ENCODE measurements around the gene BDKRB1.
"Not testable (repeated sequence)": the region's sequence is repeated elsewhere in the genome, so short reads cannot be mapped to it uniquely, and the experiment has no call there.

The BDKRB1 gene

GRCh38 chr14:96243785-96244184, 12.2 kb upstream of the BDKRB1 start:
- H3K18ac ChIP-seq (ENCODE audit: low read length): no peak overlapping the region
- no peak overlapping the region for H3K4me3 ChIP-seq (ENCODE audit: low read length in 2 of 2)
- no peak overlapping the region for H3K27ac ChIP-seq (replicated peaks; ENCODE audit: low read length)
- H2BK12ac ChIP-seq (ENCODE audit: low read length): no peak overlapping the region
- DNase-seq (ENCODE audit: low spot score): no peak
- H3K14ac ChIP-seq (ENCODE audit: low read length): no peak overlapping the region
- H3K23ac ChIP-seq (ENCODE audit: low read depth, low read length, poor library complexity): no peak overlapping the region
- H3K27me3 ChIP-seq (ENCODE audit: control insufficient read depth in 3 of 3, insufficient read depth in 3 of 3, low read depth in 1 of 3, low read length in 3 of 3): no peaks in the 10 kb centered on the region
- H2AFZ ChIP-seq (ENCODE audit: low read length): no peak overlapping the region
- no peak overlapping the region for H4K8ac ChIP-seq (ENCODE audit: low read depth, low read length)
- no peaks in the 10 kb centered on the region for H3K79me1 ChIP-seq (ENCODE audit: low read depth, low read length)
- H3K36me3 ChIP-seq (replicated peaks in 1 of 2; ENCODE audit: control insufficient read depth in 2 of 2, insufficient read depth in 2 of 2, low read length in 2 of 2): no peaks in the 10 kb centered on the region
- no peak overlapping the region for H2BK15ac ChIP-seq (ENCODE audit: low read length)
- WGBS, 2 donors (ENCODE audit: extremely low coverage in 2 of 2, insufficient read length in 2 of 2, insufficient replicate concordance in 1 of 2): no CpG with 5 or more reads among the region's 5 CpGs
- H3K4me2 ChIP-seq (ENCODE audit: insufficient read depth, low read length, poor library complexity, severe bottlenecking): no peak overlapping the region
- H2BK5ac ChIP-seq (ENCODE audit: low read length): no peak overlapping the region
- no peak overlapping the region for H3K4ac ChIP-seq (ENCODE audit: low read length)
- no peak overlapping the region for H2BK120ac ChIP-seq (ENCODE audit: low read depth, low read length)
- no peak overlapping the region for H4K91ac ChIP-seq (ENCODE audit: low read depth, low read length, poor library complexity)
- H3K9me3 ChIP-seq (replicated peaks in 1 of 2; ENCODE audit: control insufficient read depth in 2 of 2, insufficient read depth in 1 of 2, low read depth in 1 of 2, low read length in 2 of 2): no peaks in the 10 kb centered on the region
- H3K4me1 ChIP-seq (ENCODE audit: control insufficient read depth in 2 of 2, insufficient read depth in 1 of 2, low read depth in 1 of 2, low read length in 2 of 2): peaks cover 0 to 4% of the 10 kb centered on the region in 2 donors
- no peak overlapping the region for H2AK5ac ChIP-seq (ENCODE audit: low read depth, low read length)
- no peak overlapping the region for H3K9ac ChIP-seq (ENCODE audit: low read depth, low read length, poor library complexity)

DNA sequence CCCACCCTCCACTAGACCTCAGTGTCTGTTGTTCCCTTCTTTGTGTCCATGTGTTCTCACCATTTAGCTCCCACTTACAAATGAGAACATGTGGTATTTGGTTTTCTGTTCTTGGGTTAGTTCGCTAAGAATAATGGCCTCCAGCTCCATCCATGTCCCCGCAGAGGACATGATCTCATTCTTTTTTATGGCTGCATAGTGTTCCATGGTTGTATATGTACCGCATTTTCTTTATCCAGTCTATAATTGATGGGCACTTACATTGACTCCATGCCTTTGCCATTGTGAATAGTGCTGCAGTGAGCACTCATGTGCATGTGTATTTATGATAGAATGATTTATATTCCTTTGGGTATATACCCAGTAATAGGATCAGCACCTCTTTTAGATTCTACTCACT, 10.9 kb upstream of the BDKRB1 start:
- H3K4ac ChIP-seq (ENCODE audit: low read length); H4K8ac ChIP-seq (ENCODE audit: low read depth, low read length); H3K27me3 ChIP-seq (ENCODE audit: control insufficient read depth in 3 of 3, insufficient read depth in 3 of 3, low read depth in 1 of 3, low read length in 3 of 3); H4K91ac ChIP-seq (ENCODE audit: low read depth, low read length, poor library complexity); H2BK15ac ChIP-seq (ENCODE audit: low read length); H3K23ac ChIP-seq (ENCODE audit: low read depth, low read length, poor library complexity); H3K9ac ChIP-seq (ENCODE audit: low read depth, low read length, poor library complexity); H2BK120ac ChIP-seq (ENCODE audit: low read depth, low read length); H3K14ac ChIP-seq (ENCODE audit: low read length); H3K27ac ChIP-seq (replicated peaks; ENCODE audit: low read length); H3K18ac ChIP-seq (ENCODE audit: low read length); H3K4me1 ChIP-seq (ENCODE audit: control insufficient read depth in 2 of 2, insufficient read depth in 1 of 2, low read depth in 1 of 2, low read length in 2 of 2); H2AFZ ChIP-seq (ENCODE audit: low read length); H2BK5ac ChIP-seq (ENCODE audit: low read length); DNase-seq (ENCODE audit: low spot score); H3K36me3 ChIP-seq (replicated peaks in 1 of 2; ENCODE audit: control insufficient read depth in 2 of 2, insufficient read depth in 2 of 2, low read length in 2 of 2); H3K9me3 ChIP-seq (replicated peaks in 1 of 2; ENCODE audit: control insufficient read depth in 2 of 2, insufficient read depth in 1 of 2, low read depth in 1 of 2, low read length in 2 of 2); H3K79me1 ChIP-seq (ENCODE audit: low read depth, low read length); H2BK12ac ChIP-seq (ENCODE audit: low read length); H2AK5ac ChIP-seq (ENCODE audit: low read depth, low read length); H3K4me2 ChIP-seq (ENCODE audit: insufficient read depth, low read length, poor library complexity, severe bottlenecking); H3K4me3 ChIP-seq (ENCODE audit: low read length in 2 of 2): not testable (repeated sequence)
- WGBS, 2 donors (ENCODE audit: extremely low coverage in 2 of 2, insufficient read length in 2 of 2, insufficient replicate concordance in 1 of 2): no CpG with 5 or more reads among the region's 3 CpGs

DNA sequence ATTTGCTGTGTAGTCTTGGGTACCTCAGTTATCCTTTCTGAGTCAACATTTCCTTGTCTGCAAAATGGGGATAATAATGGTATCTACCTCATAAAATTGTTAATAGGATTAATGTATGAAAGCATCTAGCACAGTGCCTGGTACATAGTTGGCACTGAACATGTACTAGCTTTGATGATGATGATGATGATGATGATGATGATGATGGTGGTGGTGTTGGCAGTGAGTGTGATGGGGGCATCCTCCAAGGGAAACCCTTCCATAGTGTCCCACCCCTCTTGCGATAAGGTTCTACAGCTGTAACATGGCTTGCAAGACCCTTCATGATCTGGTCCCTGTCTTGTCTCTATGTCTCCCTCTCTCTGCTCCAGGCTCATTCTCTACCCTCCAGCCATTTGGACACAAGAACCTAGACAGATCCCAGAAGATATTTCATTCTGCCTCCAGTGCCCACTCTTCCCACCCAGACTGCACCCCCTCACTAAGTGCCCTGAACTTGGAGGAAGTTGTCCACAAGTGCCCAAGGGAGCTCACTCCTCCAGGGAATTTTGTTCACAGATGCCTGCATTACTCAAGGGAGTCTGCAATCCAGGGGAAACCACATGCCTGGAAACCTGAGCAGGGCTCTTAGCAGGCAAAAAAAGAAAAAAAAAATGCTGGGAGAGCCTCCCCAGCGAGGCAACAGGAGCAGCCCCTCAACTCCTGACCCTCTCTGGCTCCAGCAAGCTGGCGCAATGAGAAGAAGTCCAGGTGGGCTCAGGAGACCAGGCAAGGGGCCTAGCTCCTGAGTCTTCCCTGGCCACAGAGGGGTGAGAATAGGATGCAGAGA, 10.1 kb upstream of the BDKRB1 start:
- Histone ChIP-seq H3K23ac (ENCODE audit: low read depth, low read length, poor library complexity) (no peak overlapping the region), H3K14ac (ENCODE audit: low read length) (no peak overlapping the region), H3K18ac (ENCODE audit: low read length) (no peak overlapping the region), H3K79me1 (ENCODE audit: low read depth, low read length) (no peaks in the 10 kb centered on the region), H3K4me1 (ENCODE audit: control insufficient read depth in 2 of 2, insufficient read depth in 1 of 2, low read depth in 1 of 2, low read length in 2 of 2) (peaks cover 0 to 4% of the 10 kb centered on the region in 2 donors), H3K4me2 (ENCODE audit: insufficient read depth, low read length, poor library complexity, severe bottlenecking) (no peak overlapping the region), H3K9ac (ENCODE audit: low read depth, low read length, poor library complexity) (no peak overlapping the region), H3K4ac (ENCODE audit: low read length) (no peak overlapping the region), H2BK12ac (ENCODE audit: low read length) (no peak overlapping the region), H4K8ac (ENCODE audit: low read depth, low read length) (no peak overlapping the region), H3K4me3 (ENCODE audit: low read length in 2 of 2) (no peak overlapping the region), H2BK120ac (ENCODE audit: low read depth, low read length) (no peak overlapping the region), H3K27ac (replicated peaks; ENCODE audit: low read length) (no peak overlapping the region), H2BK15ac (ENCODE audit: low read length) (no peak overlapping the region), H2AK5ac (ENCODE audit: low read depth, low read length) (no peak overlapping the region), H2BK5ac (ENCODE audit: low read length) (no peak overlapping the region), H4K91ac (ENCODE audit: low read depth, low read length, poor library complexity) (peak overlapping the region; percentile 31), H2AFZ (ENCODE audit: low read length) (no peak overlapping the region), H3K36me3 (replicated peaks in 1 of 2; ENCODE audit: control insufficient read depth in 2 of 2, insufficient read depth in 2 of 2, low read length in 2 of 2) (no peaks in the 10 kb centered on the region), H3K9me3 (replicated peaks in 1 of 2; ENCODE audit: control insufficient read depth in 2 of 2, insufficient read depth in 1 of 2, low read depth in 1 of 2, low read length in 2 of 2) (no peaks in the 10 kb centered on the region), H3K27me3 (ENCODE audit: control insufficient read depth in 3 of 3, insufficient read depth in 3 of 3, low read depth in 1 of 3, low read length in 3 of 3) (peaks cover 0 to 3% (median 0%) of the 10 kb centered on the region in 3 experiments)
- WGBS, 2 donors (ENCODE audit: extremely low coverage in 2 of 2, insufficient read length in 2 of 2, insufficient replicate concordance in 1 of 2): no CpG with 5 or more reads among the region's 3 CpGs
- no peak for DNase-seq (ENCODE audit: low spot score)

DNA sequence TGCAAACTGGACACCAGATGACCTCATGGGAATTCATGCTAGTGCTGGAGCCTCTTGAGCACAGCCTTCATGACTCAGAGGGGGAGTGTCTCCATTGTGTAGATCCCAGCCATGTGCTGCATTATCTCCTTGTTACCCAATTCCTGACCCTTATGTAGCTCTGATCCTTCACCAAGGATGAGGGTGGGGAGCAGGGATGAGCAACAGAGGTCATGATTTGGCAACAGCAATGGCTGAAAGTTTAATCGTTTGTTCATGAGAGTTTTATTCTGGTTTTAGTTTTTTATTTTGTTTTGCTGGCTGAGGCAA, 9.5 kb upstream of the BDKRB1 start:
- peaks cover 0 to 3% (median 0%) of the 10 kb centered on the region in 3 experiments for H3K27me3 ChIP-seq (ENCODE audit: control insufficient read depth in 3 of 3, insufficient read depth in 3 of 3, low read depth in 1 of 3, low read length in 3 of 3)
- H3K79me1 ChIP-seq (ENCODE audit: low read depth, low read length): no peaks in the 10 kb centered on the region
- H2BK120ac ChIP-seq (ENCODE audit: low read depth, low read length): no peak overlapping the region
- no peak overlapping the region for H3K9ac ChIP-seq (ENCODE audit: low read depth, low read length, poor library complexity)
- no peak overlapping the region for H2AK5ac ChIP-seq (ENCODE audit: low read depth, low read length)
- H2AFZ ChIP-seq (ENCODE audit: low read length): no peak overlapping the region
- H3K4ac ChIP-seq (ENCODE audit: low read length): no peak overlapping the region
- no peak overlapping the region for H2BK12ac ChIP-seq (ENCODE audit: low read length)
- no peaks in the 10 kb centered on the region for H3K36me3 ChIP-seq (replicated peaks in 1 of 2; ENCODE audit: control insufficient read depth in 2 of 2, insufficient read depth in 2 of 2, low read length in 2 of 2)
- no peak overlapping the region for H3K23ac ChIP-seq (ENCODE audit: low read depth, low read length, poor library complexity)
- no peak overlapping the region for H4K91ac ChIP-seq (ENCODE audit: low read depth, low read length, poor library complexity)
- H3K9me3 ChIP-seq (replicated peaks in 1 of 2; ENCODE audit: control insufficient read depth in 2 of 2, insufficient read depth in 1 of 2, low read depth in 1 of 2, low read length in 2 of 2): no peaks in the 10 kb centered on the region
- no peak overlapping the region for H3K18ac ChIP-seq (ENCODE audit: low read length)
- no peak overlapping the region for H3K4me2 ChIP-seq (ENCODE audit: insufficient read depth, low read length, poor library complexity, severe bottlenecking)
- no peak overlapping the region for H3K4me3 ChIP-seq (ENCODE audit: low read length in 2 of 2)
- no peak overlapping the region for H2BK15ac ChIP-seq (ENCODE audit: low read length)
- H3K14ac ChIP-seq (ENCODE audit: low read length): no peak overlapping the region
- peaks cover 0 to 4% of the 10 kb centered on the region in 2 donors for H3K4me1 ChIP-seq (ENCODE audit: control insufficient read depth in 2 of 2, insufficient read depth in 1 of 2, low read depth in 1 of 2, low read length in 2 of 2)
- no peak overlapping the region for H2BK5ac ChIP-seq (ENCODE audit: low read length)
- WGBS, 2 donors (ENCODE audit: extremely low coverage in 2 of 2, insufficient read length in 2 of 2, insufficient replicate concordance in 1 of 2): no CpG with 5 or more reads among the region's 1 CpG
- no peak for DNase-seq (ENCODE audit: low spot score)
- no peak overlapping the region for H4K8ac ChIP-seq (ENCODE audit: low read depth, low read length)
- no peak overlapping the region for H3K27ac ChIP-seq (replicated peaks; ENCODE audit: low read length)
